ENCODE results near the gene MLX. TPM values are rescaled to one million over a fixed set of nuclear protein-coding genes. Genes with fewer than 3 reads are reported as not detected.

Gene MLX
- total and polyA plus RNA-seq, 2 of the 8 experiments (the other 6 are each of a cell fraction or from before 2014, with no cell fraction given): 27.0 to 27.5 TPM

- peak in 1 of 2 experiments; percentile 6; a peak in 1 of 4 replicates for TF ChIP-seq SIN3A (conservative IDR thresholded peaks at IDR 0.05 in 1 of 2, IDR thresholded peaks at IDR 0.05 in 1 of 2; ENCODE audit: low read depth in 1 of 2, low read length in 2 of 2)
- TF ChIP-seq CHD1 (IDR thresholded peaks at IDR 0.05; ENCODE audit: low read depth, low read length): no peak
- no peak for TF ChIP-seq ASH2L (IDR thresholded peaks at IDR 0.05; ENCODE audit: low read length)
- TF ChIP-seq CEBPB (IDR thresholded peaks at IDR 0.05; ENCODE audit: low read depth, low read length): no peak
- TF ChIP-seq KDM4A (IDR thresholded peaks at IDR 0.05; ENCODE audit: low read depth, low read length, severe bottlenecking): no peak
- TF ChIP-seq SP1 (IDR thresholded peaks at IDR 0.05; ENCODE audit: low read depth, low read length): 0 out of 2 replicates have a peak, but pooled peaks have one; percentile 24
- peak; percentile 60 to 71 for TF ChIP-seq RAD21 (IDR thresholded peaks at IDR 0.05 in 1 of 2, conservative IDR thresholded peaks at IDR 0.05 in 1 of 2; ENCODE audit: low read depth in 2 of 2, low read length in 2 of 2)
- TF ChIP-seq ATF3 (IDR thresholded peaks at IDR 0.05; ENCODE audit: insufficient read depth, low read depth, low read length): no peak
- no peak for TF ChIP-seq RNF2 (IDR thresholded peaks at IDR 0.05; ENCODE audit: borderline replicate concordance, low read depth, low read length, missing control alignments, poor library complexity, severe bottlenecking)
- TF ChIP-seq CBX5 (IDR thresholded peaks at IDR 0.05; ENCODE audit: low read depth, low read length): no peak
- no peak for TF ChIP-seq TAF1 (IDR thresholded peaks at IDR 0.05; ENCODE audit: low read depth, low read length)
- no peak for TF ChIP-seq SAP30 (IDR thresholded peaks at IDR 0.05; ENCODE audit: insufficient read depth, insufficient replicate concordance, low read length)
- TF ChIP-seq MAX (IDR thresholded peaks at IDR 0.05): peak; percentile 66
- TF ChIP-seq NANOG (IDR thresholded peaks at IDR 0.05; ENCODE audit: insufficient read depth, low read depth, low read length, poor library complexity, severe bottlenecking): no peak
- TF ChIP-seq CTBP2 (IDR thresholded peaks at IDR 0.05; ENCODE audit: borderline replicate concordance, insufficient read depth, insufficient read length, low read length): no peak
- TF ChIP-seq ATF2 (IDR thresholded peaks at IDR 0.05; ENCODE audit: low read length): no peak
- no peak for TF ChIP-seq FOSL1 (IDR thresholded peaks at IDR 0.05; ENCODE audit: insufficient read depth, low read depth, low read length)
- TF ChIP-seq CBX8 (IDR thresholded peaks at IDR 0.05; ENCODE audit: borderline replicate concordance, low read depth, low read length): no peak
- no peak for TF ChIP-seq JUN (IDR thresholded peaks at IDR 0.05; ENCODE audit: low read depth, low read length)
- TF ChIP-seq SP4 (IDR thresholded peaks at IDR 0.05; ENCODE audit: low read length): no peak
- no peak for TF ChIP-seq KDM5A (IDR thresholded peaks at IDR 0.05; ENCODE audit: low read length)
These were observed 51.7 kb downstream of the MLX start (continued) for GRCh38 chr17:42618442-42619150.
